GM03348 (cell line): ENCODE data around the gene CHMP1B.
"Not testable (repeated sequence)": the region's sequence is repeated elsewhere in the genome, so short reads cannot be mapped to it uniquely, and the experiment has no call there.

ENCODE experiments used
- DNase-seq: peaks from one replicate; pipeline ENCODE4 v3.0.0; 2012; ENCODE audit warnings: low spot score

CHMP1B gene

GRCh38 chr18:11840493-11840892 lies 10.7 kb upstream of the CHMP1B start:
- DNase-seq, result no peak

DNA sequence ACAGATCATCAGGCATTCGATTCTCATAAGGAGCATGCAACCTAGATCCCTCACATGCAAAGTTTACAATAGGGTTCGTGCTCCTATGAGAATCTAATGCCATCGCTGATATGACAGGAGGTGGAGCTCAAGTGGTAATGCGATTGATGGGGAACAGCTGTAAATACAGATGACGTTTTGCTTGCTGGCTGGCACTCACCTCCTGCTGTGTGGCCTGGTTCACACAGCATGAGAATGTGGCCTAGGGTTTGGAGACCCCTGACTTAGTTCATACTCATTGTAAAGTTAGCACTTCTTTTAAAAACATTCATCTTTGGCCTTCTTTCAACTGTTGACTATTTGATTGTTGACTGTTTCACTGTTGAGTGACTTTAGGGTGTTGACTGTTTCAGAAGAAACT lies 8.7 kb upstream of the CHMP1B start:
- no peak for DNase-seq

DNA sequence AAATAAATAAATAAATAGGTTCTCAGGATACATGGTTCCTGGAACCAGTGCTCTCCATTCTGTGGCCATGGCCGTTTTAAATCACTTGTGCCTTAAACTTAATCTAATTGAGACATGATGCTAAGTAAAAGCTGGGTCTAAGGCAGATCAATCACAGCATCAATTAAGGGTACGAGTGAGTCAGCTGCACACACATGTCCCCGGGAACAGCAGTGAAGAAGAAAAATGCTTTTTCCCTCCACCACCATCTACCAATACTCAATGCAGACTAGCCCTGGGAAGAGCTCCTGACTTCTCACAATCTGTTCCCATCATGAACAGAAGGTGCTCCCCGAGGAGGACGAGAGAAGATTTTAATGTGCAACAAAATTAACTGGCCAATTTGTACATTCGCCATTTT lies 6.8 kb upstream of the CHMP1B start:
- DNase-seq, result no peak

DNA sequence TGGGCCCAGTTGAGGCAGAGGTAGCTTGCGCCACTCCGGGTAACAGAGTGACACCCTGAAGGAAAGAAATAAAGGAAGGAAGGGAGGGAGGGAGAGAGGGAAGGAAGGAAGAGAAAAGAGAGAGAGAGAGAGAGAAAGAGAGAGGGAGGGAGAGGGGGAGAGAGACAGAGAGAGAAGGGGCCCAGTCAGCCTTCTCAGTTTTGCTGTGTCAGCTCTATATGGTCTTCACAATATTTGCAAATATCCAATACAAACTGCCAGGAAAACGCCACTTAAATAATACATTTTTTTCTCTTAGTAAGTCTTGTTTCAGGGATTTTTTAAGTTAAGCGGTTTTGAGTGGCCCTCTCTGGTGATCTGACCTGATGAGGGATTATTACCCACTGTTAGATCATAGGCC lies 5.6 kb upstream of the CHMP1B start:
- no peak for DNase-seq

- no peak for DNase-seq
These were observed 3.4 kb upstream of the CHMP1B start for GRCh38 chr18:11847811-11848210.

- no peak for DNase-seq
These were observed 1.9 kb upstream of the CHMP1B start for GRCh38 chr18:11849279-11849678.

DNA sequence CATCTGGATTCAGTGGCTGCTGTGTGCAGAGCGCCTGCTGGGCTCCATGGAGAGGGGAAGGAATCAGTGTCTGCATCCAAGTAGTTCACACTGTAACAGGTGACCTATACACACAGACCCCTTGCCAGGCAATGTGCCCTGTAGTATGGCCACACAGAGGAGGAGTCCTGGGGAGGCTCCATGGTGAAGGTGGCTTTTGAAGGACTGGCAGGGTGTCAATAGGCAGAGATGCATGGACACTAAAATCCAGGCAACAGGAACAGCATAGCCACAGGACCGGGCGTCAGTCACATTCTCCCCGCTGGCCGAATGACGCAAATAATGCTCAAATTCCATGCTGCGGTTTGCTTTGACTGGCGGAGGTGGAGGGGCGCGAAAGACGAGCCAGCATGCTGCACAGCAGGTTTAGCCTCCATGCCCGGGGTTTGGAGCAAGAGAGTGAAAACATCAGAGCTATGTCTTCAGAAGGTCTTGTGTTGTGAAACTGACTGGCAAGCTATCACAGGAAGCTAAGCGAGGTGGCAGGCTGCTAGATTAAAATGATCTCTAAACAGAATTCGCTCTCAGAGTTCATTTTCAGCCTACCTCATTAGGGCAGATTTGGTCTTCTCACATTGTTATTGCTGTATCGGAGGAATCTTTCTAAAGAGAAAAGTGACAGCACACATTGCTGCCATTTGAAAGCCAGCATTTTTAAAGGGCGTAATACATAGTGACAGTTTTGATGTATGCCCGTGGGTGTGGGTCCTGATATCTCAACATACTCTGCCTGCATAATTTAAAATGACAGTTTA lies 1.2 kb upstream of the CHMP1B start:
- peak; percentile 74 for DNase-seq

GRCh38 chr18:11850821-11851145 lies 430 bp upstream of the CHMP1B start:
- DNase-seq, result no peak

DNA sequence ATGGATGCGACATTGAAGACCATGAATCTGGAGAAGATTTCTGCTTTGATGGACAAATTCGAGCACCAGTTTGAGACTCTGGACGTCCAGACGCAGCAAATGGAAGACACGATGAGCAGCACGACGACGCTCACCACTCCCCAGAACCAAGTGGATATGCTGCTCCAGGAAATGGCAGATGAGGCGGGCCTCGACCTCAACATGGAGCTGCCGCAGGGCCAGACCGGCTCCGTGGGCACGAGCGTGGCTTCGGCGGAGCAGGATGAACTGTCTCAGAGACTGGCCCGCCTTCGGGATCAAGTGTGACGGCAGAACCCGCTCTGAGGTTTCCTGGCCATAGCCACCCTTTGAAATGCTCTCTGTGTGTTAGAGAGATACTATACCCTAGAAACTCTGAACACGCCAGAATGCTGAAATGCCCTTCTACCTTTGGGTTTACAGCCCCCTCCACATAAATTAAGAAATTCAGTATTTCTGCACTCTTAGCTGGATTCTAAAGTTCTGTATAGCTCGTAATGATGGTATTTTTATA lies 659 bp downstream of the CHMP1B start:
- DNase-seq, result peak; percentile 40

GRCh38 chr18:11854554-11854953 lies 3.3 kb downstream of the CHMP1B start:
- DNase-seq, result not testable (repeated sequence)

DNA sequence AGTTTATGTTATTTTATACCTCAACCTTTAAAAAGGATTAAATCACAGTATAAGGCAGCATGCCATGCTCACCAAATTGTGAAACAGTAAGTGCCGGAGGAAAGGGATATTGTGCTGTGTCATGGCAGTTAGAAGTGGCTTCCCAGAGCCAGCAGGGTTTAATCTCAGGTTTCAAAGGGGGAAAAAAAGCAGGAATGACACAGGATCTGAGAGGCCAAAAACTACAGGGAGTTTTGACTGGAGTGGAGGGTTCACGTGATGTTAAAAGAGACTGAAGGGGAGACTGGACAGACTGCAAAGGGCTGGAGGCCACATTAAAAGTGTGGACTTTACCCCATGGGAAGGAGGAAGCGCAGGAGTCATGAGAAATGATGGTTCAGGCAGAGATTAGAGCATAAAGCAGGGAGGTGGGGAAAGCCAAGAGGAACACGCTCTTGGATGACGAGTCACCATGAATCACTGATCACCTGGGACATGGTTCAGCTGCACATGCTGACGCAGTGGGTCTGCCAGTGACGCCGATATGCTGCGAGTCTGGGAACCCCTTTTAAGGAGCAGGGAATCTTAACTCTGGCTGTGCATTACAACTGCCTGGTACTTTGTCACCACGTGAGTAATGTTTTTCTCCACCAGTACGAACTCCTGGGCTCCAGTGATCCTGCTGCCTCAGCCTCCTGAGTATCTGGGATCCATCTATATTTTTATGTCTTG lies 6.1 kb downstream of the CHMP1B start:
- peak; percentile 81 for DNase-seq

DNA sequence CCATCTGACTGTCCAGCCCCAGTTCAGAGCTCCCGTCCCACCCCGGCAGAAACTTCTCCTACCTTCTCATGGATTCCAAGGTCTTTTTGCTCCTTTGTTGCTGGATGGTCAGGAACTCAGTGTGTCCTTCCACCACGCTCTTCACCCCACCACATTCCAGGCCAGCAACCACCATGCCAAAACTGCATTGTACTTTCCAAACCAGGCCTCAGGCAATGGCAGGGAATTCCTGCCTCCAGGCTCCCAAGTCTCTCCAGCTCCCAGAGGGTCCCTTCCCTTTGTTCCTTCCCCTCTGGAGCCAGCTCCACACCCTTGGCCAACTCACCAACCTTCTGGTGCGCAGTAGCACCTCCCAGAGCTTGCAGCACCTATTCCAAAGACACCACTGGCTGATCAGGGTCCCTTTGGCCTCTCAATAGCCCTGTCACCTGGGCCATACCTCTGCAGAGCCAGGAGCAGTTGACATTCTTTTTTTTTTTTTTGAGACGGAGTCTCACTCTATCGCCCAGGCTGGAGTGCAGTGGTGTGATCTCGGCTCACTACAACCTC lies 8.1 kb downstream of the CHMP1B start:
- no peak for DNase-seq

- peak; percentile 57 for DNase-seq
These were observed 8.7 kb downstream of the CHMP1B start for GRCh38 chr18:11859903-11860407.

DNA sequence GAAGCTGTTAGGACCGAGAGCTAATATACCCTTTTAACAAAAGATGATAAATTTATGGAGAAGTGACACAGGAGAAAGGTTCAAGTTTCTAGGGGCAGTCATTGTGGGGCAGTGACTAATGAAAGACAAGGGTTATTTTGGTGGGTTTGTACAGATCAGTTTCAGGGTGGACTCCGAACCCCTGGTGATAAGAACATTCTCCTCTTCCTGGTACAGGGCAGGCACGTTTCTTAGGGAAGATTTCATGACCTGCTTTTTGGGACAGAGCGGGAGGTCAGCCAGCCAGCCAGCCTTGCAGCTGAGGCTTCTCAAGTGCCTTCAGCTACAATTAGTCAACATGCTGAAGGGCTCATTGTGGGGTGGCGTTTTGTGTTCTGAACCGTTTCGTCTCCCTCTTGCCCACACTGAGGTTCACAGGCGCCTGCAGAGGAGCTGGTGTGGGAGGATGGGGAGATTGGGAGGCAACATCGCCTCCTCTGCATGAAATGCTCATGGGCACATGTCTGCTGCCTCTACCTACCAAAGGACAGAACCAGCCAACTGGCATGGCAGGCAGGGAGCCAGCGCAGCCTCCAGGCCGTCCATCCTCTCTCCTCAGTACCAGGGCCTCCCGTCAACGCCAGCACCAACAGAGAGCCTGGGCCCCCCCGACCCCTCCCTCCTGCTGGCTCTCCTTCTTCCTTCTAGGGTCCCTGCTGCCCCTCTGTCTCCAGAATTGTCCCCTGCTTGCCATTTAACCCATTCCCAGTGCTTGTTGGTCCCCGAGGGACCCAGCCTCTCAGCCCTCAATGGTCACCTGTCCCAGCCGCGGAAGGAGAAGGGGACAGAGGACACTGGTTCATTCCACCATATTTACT lies 9.6 kb downstream of the CHMP1B start:
- no peak for DNase-seq

GRCh38 chr18:11861583-11862288 lies 10.5 kb downstream of the CHMP1B start:
- DNase-seq, result no peak

DNA sequence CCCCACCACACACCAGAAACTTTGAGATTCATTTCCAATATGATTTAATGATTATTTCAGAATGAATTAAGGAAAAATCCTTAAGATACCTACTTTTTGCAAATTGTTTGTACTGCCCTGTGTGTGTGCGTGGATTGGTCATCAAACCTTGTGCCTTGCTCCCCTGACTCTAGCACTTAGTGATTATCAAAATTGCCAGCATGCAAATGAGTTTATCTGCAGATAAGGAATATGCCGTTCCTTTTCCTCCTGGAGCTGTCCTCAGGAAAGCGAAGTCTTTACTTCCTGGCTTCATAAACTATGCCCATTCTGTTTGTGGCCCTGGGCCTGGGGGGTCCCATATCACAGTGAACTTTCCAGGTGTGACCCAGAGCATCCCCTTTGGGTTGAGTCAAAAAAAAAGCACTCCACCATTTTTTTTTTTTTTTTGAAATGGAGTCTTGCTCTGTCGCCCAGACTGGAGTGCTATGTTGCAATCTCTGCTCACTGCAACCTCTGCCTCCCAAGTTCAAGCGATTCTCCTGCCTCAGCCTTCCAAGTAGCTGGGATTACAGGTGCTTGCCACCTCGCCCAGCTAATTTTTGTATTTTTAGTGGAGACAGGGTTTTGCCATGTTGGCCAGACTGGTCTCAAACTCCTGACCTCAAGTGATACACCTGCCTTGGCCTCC lies 11.4 kb downstream of the CHMP1B start:
- DNase-seq, result no peak

- no peak for DNase-seq
These were observed 13.3 kb downstream of the CHMP1B start for GRCh38 chr18:11864471-11864870.

- DNase-seq, result no peak
These were observed 13.9 kb downstream of the CHMP1B start for GRCh38 chr18:11865071-11865470.

DNA sequence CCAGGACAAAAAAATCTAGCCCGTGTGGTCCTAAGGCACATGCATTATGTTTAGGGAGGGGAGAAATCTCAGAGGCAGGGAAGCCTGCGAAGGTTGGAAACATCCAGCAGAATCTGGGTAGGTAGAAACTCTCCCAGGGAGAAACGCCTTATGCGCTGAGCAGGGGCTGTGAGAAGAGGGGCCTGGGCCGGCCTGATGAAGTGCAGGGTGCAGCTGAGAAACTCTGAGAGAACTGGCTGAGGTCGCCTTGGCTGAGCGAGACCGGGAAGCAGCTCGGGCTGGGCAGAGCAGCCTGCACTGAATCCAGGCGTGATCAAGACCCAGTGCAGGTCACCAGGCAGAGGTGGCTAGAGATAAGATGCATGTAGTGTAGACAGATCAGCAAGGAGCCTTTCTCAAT lies 15.1 kb downstream of the CHMP1B start:
- no peak for DNase-seq

DNA sequence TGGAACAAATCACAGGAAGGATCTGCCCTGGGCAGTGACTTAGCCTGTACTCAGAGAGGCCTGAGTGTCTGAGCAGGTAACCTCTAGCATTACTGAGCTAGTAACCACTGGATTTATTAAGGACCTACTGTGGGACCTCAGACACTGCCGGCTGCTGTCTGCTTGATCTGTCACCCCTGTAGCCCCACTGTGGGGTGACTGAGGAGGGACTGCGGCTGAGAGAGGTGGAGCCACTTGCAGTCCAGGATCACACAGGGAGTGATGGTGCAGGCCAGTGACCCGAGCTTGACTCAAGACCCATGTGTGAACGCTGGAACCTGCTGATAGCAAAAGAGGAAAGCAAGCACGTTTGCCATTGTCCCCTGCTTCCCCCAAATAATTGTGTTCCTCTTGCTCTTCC lies 15.6 kb downstream of the CHMP1B start:
- DNase-seq, result no peak

GRCh38 chr18:11868230-11868629 lies 17.0 kb downstream of the CHMP1B start:
- no peak for DNase-seq
